HG03457 (cell line): ENCODE measurements around the gene NFATC1.

Experiments used
- ATAC-seq: cut with Tn5 transposase; IDR thresholded peaks from one replicate; pipeline ENCODE4 v1.9.1; 2021; ENCODE audit warnings: moderate number of reproducible peaks; ENCODE audit not compliant: unreplicated experiment

The NFATC1 gene

DNA sequence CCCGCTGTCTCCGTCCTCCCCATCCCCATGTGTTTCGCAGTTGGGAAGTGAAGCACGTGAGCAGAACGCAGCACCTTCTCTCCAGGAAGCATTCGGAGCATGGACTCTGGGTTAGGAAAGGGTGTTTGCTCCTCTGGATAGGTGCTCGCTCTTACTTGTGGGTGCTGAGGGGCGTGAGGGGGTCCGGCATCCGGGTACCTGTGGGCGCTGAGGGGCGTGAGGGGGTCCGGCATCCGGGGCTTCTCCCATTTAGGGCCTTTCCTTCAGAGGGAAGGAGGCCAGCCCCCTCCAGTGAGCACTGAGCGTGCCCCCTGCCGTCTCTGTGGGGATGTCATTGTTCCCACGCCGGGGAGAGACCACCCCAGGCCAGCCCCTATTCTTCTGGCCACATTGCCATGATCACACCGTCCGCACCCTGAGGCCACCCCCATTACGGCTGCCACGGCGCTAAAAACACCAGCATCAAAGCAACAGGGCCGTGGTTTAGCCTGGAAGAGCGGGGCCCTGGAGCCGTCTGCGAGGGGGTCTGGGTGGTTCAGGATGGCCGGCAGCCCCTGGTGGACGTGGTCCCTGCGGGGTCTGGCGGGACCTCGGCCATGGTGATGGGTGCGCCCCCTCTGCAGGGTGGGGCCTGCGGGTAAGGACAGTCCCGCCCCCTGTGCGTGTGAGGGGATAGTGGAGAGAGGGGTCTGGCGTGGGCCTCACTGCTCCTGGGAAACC lies 41.0 kb downstream of the NFATC1 start:
- ATAC-seq: no peak

DNA sequence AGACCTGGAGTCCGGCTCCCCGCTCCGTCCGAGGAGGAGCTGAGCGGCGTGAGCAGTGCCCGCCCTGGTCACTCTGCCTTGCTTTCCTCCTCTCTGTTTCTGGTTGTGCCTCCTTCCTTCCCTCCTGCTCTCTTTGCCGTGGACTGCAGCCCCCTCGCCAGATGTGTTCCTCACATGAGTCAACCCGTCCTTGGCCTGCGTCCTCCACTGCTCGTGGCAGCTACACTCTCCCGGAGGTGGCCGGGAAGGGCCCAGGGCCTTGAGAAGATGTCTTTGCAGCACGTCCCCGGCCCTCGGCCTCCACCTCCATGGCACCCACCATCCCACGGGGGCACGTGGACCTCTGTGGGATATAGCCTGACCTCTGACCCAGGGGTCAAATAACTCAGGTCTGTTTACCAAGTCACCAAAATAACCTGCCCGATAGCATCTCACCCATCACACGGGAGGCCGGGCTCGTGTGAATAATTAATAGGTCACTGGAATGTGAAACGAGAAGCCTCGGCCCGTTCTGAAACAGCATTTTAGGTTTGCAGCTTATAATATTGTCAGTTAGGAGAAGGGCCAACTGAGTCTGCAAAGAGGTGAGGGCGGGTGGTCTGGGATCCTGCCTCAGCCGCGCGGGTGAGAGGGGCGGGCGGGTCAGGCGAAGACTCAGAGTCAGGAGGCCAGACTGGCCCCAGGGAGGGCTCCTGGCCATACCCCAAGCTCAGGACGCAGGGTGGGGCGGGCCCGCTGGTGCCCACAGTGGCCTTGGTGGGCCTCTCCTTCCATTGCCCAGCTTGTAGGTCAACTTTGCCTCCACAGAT lies 42.6 kb downstream of the NFATC1 start:
- ATAC-seq: no peak

GRCh38 chr18:79438898-79439627 lies 43.3 kb downstream of the NFATC1 start:
- ATAC-seq: no peak

- no peak for ATAC-seq
Observed at GRCh38 chr18:79439628-79440023, 43.9 kb downstream of the NFATC1 start.

DNA sequence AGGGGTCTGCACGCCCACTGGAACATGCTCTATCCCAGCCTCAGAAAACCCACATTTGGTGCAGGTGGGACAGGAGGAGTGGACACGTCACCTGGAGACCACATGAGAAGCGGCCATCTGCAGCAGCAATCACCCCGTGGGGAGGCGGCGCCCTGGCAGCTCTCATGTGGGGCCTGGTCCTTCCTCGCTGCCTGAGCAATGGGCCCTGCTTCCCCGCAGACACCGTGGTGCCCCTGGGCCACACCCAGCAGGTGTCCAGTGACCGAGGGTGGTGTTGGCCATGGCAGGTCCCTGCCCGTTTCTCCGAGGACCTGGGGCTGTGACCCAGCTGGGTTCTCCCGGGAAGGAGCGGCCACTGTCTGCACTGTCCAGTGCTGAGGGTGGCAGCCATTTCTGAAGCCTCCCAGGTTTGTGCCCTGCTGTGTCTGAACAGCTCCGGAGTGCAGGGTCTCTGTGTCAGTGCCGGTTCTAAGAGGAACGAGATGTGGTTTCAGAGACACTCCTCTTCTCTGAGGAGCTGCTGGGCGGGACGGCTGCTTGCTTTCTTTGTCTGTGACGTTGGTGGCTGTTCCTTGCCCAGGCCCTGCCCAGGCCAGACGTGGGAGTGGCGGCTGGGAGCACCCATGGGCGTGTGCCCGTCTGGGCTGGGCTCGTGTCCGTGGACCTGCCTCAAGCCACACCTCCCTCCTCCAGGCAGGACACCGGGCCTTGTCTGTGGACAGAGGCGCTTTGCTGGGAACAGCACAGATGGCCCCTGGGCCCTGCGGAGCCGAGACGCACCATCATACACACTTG lies 44.8 kb downstream of the NFATC1 start:
- ATAC-seq: no peak

GRCh38 chr18:79441420-79441819 lies 45.7 kb downstream of the NFATC1 start:
- ATAC-seq: no peak

DNA sequence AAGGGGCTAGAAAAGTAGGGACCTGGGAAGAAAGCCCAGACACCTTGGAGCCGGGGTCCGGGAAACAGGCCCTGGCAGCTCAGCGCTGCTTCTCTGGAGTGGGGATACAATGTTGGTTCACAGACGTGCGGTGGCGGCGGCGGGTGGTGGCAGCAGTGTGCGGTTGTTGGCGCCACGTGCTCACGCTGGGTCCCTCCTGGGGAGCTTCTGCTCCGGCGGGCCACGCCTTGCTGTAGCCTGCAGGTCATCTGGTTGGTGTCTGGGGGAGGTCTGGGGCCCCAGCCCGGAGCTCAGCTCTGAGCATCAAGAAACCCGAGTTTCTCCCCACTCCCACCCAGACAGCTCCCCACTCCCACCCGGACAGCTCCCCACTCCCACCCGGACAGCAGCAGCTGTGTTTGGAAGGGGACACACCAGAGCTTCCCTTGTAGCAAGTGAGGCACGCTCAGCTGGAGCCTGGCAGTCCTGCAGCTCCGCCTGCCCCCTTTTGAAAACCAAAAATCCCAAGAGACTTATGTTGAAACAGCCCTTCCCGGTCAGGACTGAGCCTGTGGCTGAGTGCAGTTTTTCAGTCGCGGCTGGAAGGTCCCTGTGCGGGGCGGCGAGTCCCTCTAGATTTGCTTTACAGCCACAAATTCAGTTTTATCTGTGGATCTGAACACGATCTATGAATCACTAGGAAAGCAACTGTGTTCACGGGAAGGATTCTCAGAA lies 46.9 kb downstream of the NFATC1 start:
- ATAC-seq: no peak

DNA sequence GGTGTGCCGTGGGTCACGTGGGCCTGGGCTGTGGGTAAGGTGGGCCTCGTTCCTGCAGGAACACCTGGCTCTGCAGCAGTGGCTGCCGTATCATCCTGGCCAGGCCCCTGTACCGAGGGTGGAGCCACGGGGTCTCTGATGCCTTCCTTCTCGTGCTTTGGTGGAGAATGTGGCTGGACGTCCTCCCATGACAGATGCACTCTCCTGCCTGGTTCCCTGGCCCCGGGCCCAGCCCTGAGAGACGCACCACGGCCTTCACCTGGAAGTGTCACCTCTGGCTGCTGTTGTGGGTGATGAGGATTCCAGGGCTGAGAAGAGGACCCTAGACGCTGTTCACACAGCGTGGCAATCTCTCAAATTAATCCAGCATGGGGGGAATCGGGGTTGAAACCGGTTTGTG lies 49.5 kb downstream of the NFATC1 start:
- ATAC-seq: no peak

DNA sequence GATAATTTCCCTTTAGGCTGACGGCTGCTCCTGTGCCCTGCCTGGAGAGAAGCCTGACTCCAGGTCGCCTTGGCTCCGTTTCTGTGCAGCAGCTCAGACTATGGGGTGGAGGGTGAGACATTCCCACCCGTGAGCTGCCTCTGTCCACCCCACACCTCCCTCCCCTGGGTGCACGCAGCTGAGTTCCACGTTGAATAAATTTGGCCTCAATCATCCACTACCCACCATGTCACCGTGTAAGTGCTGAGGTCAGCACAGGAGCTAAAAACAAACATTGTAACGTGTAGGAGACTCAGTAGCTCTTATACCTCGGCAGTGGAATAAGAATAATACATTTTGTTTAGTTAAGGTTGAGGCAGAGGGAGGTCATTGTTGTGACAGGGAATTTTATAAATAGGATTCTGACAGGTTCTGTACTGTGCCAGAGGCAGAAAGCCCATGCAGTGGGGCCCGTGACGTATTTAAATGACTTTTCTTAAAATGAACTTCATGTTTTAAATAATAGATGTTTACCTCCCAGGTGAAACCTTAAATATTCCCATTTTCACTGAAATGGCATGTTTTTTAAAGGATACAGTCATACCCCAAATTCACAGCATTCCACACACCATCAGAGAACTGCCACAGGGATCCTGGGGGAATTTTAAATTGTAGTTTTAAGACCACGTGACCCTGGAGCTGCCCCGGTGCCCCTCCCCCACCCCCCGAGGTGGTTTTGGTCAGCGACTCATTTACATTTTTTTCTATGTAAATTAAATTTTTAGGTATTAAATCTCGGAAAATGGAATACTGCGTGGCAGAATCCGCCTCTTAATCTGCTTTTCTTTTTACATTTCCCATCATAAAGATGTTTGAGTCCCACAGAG lies 50.2 kb downstream of the NFATC1 start:
- no peak for ATAC-seq

- ATAC-seq: no peak
Observed at GRCh38 chr18:79446931-79447330, 51.2 kb downstream of the NFATC1 start.

GRCh38 chr18:79447703-79448367 lies 52.1 kb downstream of the NFATC1 start:
- ATAC-seq: no peak

DNA sequence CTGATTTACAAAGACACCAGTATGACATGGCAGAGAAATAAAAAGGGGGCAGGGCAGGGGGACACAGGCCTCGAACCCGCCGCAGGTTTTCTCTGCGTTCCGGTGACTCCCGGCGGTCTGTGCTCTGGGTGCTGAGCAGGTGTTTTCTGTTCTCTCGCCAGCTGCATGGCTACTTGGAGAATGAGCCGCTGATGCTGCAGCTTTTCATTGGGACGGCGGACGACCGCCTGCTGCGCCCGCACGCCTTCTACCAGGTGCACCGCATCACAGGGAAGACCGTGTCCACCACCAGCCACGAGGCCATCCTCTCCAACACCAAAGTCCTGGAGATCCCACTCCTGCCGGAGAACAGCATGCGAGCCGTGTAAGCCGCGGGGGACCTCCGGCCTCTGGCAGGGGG lies 52.9 kb downstream of the NFATC1 start:
- no peak for ATAC-seq

DNA sequence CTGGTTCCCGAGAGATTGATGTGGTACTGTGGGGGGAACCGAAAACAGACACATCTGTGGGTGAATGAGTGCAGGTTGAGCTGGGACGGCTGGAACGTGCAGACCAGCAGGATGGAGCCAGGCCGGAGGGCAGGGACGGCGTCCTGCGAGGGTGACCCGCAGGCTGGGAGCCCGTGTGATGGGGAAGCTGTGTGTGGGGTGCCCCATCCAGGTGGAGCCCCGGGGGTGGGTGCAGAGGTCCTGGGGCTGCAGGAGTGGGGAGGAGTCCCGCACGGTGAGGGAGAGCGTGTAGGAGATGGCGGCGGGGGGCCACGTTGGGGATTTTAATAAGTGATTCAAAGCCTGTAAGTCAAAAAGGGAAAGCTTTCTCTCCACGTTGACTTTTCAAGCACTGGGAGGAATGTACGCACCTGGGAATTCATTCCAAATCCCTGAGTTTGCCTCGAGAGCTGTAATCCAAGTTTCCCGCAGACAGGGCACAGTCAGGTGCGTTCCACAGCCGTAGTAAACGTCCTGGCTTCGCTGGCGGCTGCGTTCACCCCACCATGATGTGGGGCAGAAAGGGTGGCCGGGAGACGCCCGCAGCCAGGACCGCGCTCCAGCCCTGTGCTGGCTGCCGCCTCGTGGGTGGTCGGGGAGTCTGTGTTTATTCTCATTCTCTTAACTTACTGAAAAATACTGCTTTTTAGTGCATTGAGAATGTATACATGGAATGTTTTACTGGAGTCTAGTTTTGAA lies 54.0 kb downstream of the NFATC1 start:
- ATAC-seq: no peak

DNA sequence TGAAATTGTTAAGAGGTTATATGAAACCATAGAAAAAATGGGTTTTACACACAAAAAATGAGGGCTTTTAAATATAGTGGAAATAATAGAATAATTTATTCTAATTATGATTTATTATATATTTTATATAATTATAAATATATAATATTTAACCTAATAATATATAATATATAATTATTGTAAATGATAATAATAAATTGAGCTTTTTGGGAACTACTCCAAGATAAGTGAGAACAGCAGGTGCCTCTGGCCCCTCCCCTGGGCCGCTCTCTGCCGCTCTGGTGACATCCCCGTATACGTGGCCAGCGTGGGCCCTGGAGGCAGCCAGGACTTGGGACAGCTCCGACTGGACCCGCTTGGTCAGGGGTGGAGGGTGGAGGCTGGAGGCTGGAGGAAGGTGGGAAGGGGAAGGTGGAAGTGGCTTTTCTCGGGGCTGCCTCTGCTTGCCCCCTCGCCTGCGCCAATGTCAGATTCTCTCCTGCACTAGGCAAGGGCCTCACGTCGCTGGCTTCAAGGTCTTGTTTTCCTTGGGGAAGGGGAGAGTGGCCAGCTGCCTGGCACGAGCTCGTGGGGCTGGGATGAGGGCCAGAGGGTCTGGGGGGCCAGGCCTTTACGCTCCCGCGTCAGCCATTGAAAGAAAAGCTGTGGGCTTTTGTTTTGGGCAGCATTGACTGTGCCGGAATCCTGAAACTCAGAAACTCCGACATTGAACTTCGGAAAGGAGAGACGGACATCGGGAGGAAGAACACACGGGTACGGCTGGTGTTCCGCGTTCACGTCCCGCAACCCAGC lies 54.8 kb downstream of the NFATC1 start:
- no peak for ATAC-seq

- no peak for ATAC-seq
Observed at GRCh38 chr18:79451237-79452125, 55.8 kb downstream of the NFATC1 start.
